Measurements from ENCODE around the gene NRBP1.

Gene NRBP1

DNA sequence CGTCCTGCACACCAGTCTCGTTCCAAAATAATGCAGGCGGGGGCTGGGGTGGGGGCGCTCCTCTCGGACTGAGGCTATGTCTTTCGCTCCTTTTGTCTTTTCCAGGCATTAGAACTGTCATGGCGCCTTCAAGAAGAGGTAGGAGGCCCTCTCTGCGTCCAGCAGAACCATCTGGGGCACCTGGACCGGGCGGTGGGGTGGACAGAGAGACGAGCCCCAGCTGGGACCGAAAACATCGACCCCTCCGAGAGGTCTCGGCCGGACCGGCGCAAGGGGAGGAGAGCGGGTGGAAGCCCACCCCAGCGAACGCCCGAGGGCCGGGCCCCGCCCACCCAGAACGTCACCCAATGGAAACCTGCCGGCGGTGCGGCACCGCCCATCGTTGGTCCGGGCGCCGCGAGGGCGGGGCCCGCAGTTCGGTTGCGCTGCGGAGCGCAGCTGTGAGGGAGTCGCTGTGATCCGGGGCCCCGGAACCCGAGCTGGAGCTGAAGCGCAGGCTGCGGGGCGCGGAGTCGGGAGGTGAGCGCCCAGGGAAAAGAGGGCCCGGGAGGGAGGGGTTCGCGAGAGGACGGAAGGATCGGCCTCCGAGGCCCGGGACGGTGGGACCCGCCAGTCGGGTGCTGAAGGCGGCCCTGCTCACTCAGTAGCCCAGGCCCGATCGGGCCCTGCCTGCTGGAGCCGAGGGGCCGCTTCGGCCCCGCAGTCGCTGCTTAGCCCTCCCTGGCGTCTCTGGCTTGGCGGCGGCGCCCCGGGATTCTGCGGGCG lies at the start of gene NRBP1:
Gene NRBP1, plus strand, starts transcription at position 419 of the 765 bp plus-strand sequence. CDS start 4,643 bp downstream, outside the sequence.
- DNase-seq (ENCODE audit: low read depth): peak; percentile 34

DNA sequence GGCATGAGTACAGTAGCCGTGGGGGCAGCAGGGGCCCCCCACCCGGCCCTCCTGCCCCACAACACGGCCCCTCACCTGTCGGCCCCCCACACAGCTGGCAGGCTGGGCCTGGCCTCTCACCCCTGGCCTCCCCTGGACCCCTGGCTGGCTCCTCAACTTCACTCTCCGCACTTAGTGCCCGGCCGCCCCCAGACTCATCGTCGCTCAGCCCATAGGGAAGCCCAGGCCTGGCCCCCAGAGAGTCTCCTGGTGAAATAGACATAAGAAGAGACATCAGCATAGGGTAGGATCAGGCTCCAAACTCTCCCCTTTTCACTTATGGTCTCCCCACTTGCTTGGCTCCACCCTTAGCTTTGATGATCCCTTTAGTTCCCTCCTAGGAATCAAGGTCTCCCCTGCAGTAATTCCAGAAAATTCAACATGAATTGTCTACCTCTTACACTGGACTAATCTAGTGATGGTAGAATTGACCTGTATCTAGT lies 49.6 kb upstream of the NRBP1 start:
- no peak for DNase-seq (ENCODE audit: low read depth)

DNA sequence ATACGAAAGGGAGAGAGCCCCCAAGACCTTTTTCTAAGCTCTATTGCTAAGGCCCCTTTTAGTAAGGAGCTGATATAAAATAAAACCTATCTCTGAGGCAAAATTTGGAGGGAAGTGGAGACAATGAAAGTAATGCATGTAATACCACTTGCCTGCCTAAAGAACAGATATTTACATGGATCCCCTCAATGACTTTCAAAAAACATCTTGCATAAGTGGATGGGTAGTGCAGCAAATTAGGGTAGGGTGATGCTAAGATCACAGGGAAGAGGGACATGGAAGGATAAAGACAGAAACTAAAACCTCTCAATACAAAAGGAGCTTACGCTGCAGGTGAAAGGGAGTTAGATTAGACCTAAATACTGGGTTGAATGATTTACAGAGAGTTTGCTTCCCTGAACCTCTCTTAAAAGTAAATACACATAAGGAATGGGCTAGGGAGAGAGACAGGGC lies 49.0 kb upstream of the NRBP1 start:
- DNase-seq (ENCODE audit: low read depth): no peak

DNA sequence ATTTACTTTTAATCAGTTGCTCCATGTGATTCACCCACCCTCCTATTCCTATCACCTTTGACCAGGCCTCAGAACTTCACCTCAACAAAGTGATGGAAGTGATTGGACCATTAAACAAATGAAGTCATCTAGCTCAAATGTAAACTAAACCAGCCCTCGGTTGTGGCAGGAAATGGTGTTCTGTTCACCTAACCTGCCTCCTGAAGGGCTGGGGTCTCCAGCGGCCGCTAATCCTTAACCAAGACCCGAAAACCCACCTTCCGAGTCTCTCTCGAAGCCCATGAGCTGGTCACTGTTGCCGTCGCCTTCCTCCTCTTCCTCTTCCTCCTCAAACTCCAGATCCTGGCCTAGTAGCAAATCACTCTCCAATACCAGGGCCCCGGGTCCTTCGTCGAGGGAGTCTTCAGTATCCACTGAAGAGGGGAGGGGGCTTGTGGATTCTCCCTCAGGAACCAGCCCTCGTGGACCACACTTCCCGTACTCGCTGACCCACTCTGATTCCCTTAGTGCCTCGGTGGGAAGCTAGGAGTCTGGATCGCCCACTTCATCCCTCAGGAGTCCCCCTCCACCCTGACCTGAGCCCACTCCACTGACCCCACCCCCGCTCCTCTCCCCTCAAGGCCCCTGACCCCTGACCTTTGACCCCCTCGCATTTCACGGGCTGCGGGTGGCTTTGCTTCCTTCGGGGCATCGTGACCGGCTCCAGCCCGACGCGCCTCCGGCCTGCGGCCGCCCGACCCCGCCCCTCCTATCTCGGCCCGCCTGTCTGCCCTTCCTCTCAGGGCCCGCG lies 48.4 kb upstream of the NRBP1 start:
- DNase-seq (ENCODE audit: low read depth): no peak

DNA sequence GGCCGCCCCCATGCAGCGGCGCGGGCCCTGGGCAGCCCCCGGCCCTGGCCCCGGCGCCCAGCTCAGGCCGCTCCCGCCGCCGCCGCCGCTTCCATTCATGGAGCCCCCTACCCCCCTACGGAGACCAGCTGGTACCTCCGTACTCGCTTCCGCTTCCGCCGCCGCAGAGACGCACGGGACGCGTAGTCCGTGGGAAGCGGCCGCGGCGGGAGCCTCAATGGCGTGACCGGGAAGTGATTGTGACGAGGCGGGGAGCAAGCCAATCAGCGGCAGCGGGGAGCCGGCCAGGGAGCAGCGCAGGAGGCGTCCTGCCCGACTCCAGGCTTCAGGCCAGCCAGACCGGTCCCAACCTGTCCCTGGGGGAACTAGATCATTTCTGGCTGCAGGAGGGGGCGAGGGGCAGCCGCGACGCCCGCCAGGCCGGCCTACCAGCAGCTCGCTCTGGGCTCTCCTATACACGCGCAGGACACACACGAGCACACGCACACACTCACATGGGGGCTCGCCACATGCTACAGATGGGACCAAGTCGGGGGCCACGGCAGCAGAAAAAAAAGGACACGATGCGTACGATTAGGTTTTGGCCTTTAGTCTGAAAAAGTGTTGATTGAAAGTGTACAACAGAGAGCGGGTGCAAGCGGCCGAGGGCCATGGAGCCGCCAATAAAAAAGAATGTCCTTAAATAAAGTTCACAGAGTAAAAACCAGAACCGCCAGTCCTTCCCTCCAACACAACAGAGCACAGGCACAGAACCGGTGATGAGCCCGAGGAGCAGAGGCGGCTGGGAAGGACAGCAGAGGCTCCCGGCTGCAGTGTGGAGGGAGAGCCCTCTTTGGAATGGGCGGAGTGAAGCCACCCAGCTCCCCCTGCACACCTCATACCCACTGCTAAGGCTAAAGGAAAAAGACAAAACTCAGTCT lies 47.5 kb upstream of the NRBP1 start, which contains the start of gene ZNF513:
Gene ZNF513, minus strand, starts transcription at position 109 of the 920 bp plus-strand sequence. CDS start 208 bp downstream, outside the sequence.
- DNase-seq (ENCODE audit: low read depth): peak; percentile 72

DNA sequence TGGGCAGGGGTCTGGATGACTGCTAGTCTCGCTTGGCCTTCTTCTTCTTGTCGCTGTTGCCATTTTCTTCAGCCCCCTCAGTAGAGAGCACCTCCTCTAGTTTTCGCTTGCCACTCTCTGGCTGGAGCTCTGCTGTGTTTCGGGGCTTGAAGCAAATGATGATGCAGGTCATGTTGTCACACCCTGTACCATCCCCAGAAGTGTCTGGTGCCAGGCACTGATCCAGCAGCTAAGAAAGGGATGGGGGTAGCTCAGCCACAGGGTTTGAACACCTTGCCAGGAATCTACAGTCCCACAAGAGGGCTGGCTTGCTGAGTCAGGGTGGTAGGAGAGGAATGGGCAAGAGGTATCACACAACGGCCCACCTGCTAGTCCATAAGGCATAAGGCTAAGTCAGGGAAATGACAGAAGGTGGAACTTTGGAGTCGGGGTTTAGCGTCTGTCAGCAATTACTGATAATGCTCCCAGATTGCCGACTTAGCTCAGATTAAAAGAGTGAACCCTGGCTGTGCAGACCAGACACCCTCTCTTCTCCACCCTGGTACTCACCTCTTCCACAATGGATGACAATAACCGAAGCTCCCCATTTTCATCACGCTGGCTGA lies 46.8 kb upstream of the NRBP1 start:
- DNase-seq (ENCODE audit: low read depth): no peak

DNA sequence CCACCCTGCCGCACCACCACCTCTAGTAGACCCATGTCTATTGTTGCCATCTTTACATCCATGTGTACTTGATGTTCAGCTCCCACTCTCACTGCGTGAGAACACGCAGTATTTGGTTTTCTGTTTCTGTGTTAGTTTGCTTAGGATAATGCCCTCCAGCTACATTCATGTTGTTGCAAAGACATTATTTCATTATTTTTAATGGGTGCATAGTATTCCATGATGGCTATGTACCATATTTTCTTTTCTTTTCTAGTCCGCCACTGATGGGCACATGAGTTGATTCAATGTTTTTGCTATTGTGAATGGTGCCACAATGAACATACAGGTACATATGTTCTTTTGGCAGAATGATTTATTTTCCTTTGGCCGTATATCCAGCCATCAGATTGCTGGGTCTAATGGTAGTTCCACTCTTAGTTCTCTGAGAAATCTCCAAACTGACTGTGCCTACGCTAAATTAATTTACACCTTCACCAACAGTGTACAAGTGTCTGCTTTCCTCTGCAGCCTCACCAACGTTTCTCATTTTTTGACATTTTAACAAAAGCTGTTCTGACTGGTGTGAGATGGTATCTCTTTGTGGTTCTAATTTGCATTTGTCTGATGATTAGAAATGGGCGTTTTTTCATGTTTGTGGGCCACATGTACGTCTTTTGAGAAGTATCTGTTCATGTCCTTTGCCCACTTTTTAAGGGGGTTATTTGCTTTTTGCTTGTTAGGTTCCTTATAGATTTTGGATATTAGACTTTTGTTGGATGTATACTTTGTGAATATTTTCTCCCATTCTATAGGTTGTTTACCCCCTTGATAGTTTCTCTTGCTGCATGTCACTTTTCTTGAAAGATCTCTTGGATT lies 37.4 kb upstream of the NRBP1 start:
- DNase-seq (ENCODE audit: low read depth): no peak

DNA sequence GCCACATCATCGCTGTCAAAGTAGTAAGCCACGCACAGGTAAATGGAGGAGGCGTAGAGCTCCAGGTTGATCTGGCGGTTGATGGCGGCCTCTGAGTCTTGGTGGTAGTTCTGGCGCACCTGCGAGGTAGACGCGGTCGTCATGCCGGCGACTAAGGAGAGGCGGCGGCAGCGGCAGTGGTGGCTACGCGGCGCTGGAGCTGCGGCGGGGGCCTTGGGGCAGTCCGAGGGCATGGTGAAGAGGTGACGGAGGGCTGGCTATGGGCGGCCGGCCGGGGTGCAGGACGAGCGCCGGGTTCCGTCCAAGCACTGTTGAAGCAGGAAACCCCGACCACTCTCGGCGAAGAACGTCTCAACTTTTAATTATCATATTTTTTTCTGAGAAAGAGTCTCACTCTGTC lies 35.2 kb upstream of the NRBP1 start:
- no peak for DNase-seq (ENCODE audit: low read depth)

DNA sequence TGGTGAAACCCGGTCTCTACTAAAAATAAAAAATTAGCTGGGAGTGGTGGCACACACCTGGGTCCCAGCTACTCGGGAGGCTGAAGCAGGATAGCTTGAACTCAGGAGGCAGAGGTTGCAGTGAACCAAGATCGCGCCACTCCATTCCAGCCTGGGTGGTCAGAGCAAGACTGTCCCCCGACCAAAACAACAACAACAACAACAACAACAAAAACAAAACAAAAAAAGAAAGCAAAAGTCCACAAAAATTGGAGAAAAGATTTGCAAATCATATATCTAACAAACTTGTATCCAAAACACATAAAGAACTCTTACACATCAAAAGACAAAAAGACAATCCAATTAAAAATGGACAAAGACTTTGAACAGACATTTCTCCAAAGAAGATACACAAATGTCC lies 29.5 kb upstream of the NRBP1 start:
- no peak for DNase-seq (ENCODE audit: low read depth)

DNA sequence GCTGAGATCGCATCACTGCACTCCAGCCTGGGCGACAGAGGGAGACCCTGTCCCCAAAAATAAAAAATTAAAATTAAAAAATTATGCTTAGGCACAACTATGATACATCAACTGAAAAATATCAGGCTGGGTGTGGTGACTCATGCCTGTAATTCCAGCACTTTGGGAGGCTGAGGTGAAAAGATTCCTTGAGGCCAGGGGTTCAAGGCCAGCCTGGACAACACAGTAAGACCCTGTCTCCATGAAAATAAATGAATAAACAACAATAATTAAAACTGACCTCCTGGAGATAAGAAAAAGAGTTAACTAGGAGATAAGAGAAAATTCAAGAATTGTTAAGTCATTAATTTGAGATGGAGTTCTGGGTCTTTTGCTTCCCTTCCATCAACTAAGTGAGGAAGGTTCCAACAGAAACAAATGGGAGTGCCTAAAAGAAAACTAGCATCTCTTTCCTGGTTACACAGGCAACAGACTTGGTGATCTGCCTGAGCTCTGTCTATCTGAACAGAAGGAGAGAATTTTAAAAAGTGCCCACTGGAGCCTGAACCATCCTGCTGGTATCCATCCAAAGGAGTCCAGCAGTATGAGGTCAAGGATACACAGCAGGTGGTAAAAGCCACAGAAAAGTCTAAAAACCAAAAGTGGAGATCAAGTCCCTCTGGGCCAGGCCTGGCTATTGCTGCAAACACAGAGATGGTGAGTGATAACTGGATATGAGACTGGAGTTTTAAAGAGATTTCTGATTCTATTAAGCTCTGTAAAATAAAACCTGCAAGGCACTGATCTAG lies 27.9 kb upstream of the NRBP1 start:
- DNase-seq (ENCODE audit: low read depth): no peak

DNA sequence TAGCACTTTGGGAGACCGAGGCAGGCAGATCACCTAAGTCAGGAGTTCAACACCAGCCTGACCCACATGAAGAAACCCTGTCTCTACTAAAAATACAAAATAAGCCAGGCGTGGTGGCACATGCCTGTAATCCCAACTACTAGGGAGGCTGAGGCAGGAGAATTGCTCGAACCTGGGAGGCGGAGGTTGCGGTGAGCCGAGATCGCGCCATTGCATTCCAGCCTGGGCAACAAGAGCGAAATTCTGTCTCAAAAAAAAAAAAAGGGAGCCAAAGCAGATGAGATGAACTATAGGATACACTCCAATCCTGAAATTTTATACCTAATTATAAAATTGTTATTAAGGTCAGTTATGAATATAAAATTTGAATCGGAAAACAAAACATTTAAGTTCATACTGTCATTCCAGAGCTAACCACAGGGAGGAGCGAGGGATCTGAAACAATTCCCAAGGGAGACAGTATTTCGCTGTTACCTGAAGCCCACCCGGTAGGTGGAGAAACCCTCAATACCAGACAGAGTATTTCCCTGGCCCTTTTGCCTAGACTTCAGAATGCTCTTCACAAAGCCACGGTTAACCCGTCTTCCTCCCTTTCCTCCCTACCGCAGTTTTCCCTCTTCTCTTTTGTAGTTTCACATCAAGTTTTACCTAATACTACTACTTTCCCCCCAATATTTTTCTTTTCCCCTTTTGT lies 20.5 kb upstream of the NRBP1 start:
- no peak for DNase-seq (ENCODE audit: low read depth)

DNA sequence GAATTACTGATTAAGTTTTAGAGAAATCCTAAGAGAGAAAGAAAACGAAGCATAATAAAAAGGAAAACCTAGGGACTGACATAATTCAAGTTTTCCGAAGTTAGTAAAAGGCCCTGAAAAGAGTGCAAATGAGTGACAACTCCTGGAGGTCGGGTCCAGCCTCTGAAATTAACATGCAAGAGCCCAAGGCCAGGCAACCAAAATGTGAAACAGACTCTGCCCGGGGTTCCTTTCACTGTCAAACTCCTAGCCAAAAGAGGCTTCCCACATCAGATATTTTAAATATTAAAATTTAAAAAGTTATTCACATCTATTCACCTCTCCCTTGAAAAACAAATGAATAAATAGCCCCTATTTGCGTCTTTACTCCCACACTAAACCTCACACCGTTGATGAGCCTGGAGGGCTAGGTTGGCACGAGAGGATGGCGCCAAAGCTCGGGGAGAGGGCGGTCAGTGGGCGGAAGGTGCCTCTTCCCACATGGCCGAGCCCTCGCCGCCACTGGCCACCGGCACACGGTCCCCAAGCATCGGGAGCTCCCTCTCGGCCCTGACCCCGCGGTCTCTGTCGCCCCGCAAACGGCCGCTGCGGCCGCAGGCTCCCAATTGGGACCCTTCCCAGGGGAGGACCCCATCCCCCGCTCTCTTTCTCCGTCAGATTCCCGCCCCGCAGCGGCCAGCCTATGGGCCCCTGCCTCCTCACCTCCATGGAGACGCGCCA lies 19.7 kb upstream of the NRBP1 start:
- DNase-seq (ENCODE audit: low read depth): no peak

DNA sequence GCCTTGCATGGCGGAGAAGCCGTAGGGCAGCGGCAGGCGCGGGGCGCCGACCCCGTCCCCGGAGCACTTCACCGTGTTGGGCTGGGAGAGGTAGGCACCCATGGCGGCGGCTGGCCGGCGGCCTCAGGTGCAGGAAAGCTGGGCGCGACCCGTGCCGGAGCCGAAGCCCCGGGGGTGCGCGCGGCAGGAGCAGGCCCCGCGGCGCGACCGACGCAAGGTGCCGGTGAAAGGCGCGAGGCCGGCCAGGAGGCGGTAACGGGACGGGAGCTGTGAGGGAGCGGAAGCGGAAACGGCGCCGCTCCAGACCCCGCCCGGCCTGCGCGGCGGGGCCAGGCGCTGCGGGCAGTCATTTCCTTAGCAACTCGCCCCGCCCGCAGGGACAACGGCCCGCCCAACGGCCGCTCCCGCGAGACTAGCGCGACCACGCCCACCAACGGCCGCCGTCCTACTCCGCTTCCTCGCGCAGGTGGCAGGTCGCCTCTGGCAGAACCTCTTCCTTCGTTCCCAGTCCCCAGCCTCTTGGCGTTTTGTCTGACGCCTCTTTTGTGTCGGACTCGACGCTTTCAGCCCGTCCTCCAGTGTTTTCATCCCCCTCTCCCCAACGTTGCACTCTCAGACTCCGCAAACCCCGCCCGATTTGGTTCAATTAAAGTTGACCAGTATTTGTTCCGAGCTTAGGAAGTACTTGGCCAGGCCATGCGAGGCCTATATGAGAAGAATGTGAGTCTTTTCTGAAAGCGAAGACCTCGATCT lies 18.9 kb upstream of the NRBP1 start, which contains the start of gene PPM1G:
Gene PPM1G, minus strand, starts transcription at position 271 of the 753 bp plus-strand sequence. Its CDS starts 169 bp downstream, at position 102.
- DNase-seq (ENCODE audit: low read depth): no peak

DNA sequence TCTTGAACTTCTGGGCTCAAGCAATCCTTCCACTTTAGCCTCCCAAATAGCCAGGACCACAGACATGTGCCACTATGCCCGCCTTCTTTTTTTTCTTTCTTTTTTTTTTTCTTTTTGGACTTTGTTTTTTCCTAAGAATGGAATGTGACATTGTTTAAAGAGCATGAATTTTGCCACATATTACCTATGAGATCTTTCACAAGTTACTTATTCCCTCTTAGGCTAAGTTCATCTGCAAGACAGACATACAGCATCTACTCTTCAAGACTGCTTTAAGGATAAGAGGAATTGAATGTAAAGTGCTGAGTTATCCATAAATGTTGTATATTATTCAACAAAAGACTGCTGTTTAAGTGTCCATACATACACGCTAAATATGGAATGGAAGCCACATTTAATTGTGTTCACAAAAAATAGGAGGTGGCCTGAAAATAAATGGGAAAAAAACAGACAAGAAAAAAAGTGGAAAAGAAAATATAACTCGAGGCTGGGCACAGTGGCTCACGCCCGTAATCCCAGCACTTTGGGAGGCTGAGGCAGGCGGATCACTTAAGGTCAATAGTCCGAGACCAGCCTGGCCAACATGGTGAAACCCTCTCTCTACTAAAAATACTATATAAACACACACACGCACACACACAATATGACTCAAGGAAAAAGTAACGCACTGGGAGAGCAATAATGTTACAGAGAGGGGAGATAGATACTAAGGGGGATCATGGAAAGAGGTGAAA lies 15.8 kb upstream of the NRBP1 start:
- DNase-seq (ENCODE audit: low read depth): no peak

DNA sequence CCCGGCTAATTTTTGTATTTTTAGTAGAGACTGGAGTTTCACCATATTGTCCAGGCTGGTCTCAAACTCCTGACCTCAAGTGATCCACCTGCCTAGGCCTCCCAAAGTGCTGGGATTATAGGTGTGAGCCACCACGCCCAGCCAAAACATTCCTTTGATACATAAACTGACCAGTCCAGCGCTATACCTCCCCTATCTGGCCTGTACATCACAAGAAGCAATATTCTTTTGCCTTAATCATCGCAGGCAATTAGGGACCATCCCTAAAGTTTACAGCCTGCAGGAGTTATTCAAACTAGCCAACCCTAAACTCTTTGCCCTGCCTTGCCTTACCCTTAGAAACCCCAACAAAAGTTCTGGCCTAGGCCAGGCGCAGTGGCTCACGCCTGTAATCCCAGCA lies 12.3 kb upstream of the NRBP1 start:
- DNase-seq (ENCODE audit: low read depth): no peak

DNA sequence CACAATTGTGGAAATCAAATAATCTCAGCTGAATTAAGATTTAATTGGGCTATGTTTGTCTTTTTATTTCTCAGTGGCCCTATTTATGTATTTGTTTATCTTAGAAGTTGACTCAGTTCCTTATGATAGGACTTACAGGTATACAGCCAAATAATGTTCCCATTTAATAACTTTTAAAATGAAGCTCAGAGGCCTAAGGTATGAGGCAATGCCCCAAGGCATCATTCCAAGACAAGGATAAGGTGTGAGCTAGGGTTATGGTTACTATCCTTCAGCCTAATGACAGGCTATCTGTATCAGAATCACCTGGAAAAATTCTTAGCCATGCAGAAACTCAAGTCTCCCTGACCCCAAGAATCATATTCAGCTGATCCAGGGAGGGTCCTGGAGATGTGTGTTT lies 7.4 kb upstream of the NRBP1 start:
- DNase-seq (ENCODE audit: low read depth): no peak
